Memory B cell (primary cell): ENCODE data around the gene WSCD2.

Experiments used
- ATAC-seq: fragments of 150-1000 bp; cut with Tn5 transposase; 2 replicates; pipeline ENCODE4 v1.10.0; 2021; ENCODE audit warnings: low read depth, mild to moderate bottlenecking, moderate library complexity
- DNase-seq, 2 donors: peaks; one replicate each; pipeline ENCODE4 v3.0.0; 2022; ENCODE audit warnings: low spot score in 2 of 2
- H3K27ac Mint-ChIP-seq: one replicate; pipeline ENCODE4 v1.8.0; 2022; ENCODE audit warnings: mild to moderate bottlenecking, moderate library complexity, mixed read lengths
- H3K27me3 Mint-ChIP-seq: one replicate; pipeline ENCODE4 v1.8.0; 2022; ENCODE audit warnings: mixed read lengths
- H3K36me3 Mint-ChIP-seq: one replicate; pipeline ENCODE4 v1.8.0; 2022; ENCODE audit warnings: mild to moderate bottlenecking, mixed read lengths
- H3K4me1 Mint-ChIP-seq: one replicate; pipeline ENCODE4 v1.8.0; 2022; ENCODE audit warnings: mixed read lengths
- H3K4me3 Mint-ChIP-seq: one replicate; pipeline ENCODE4 v1.8.0; 2022; ENCODE audit warnings: mild to moderate bottlenecking, moderate library complexity, mixed read lengths
- H3K9me3 Mint-ChIP-seq: one replicate; pipeline ENCODE4 v1.8.0; 2022; ENCODE audit warnings: mixed read lengths

WSCD2 gene

DNA sequence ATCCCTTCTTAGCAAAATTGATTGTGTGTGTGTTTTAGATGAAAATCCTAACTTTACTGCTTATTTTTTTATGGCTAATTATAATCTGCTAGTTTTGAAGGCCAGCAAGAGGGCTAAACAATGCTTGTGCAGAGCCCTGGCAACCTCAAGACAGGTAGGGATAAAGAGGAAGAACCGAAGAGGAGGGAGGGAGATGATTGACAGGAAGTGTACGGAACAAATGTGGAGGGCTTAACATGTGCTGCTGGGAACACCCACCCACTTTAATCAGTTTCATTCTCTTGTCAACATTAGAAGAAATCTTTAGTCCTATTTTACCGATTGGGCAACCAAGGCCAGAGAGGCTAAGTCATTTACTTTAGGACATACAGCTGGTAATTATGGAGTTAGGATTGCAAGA, 1.4 kb upstream of the WSCD2 start:
- H3K27me3 Mint-ChIP-seq: no peaks in the 10 kb centered on the region
- ATAC-seq (no peak), DNase-seq (no peak)
- H3K9me3 Mint-ChIP-seq: no peaks in the 10 kb centered on the region
- H3K4me1 Mint-ChIP-seq: peaks cover 17% of the 10 kb centered on the region
- no peak overlapping the region for H3K27ac Mint-ChIP-seq
- H3K36me3 Mint-ChIP-seq: no peaks in the 10 kb centered on the region
- H3K4me3 Mint-ChIP-seq: peak overlapping the region; percentile 4

DNA sequence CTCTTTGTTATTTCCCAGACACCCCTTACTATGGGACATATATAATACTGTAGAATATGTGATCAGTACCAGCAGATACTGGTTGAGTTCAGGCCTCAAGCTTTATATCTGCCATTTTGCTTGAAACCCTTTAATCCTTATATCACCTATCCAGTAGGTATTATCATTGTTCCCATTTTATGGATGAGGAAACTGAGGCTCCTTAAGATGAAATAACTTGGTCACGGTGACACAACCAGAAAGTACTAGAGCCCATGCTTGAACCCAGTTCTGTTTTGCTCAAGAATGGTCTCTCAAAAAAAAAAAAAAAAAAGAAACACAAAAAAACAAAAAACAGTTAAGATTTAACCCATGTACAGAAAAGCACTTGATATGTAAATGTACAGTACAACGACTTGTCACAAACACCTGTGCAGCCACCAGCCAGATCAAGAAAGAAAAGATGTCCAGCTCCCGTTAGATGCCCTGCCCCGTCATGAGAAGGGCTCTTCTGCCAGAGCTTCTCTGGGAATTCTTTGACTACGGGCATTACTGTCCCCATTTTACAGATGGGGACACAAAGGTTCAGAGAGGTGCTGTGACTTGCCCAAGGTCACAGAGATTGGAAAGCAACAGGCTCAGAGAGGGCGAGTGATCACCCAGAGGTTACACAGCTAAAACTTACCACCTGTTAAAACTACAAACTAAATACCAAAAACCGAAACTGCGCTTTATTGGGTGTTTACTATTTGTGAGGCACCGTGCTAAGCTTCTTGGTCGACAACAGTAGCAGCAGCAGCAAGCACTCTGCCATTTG, 669 bp upstream of the WSCD2 start:
- DNase-seq (no peak), ATAC-seq (no peak)
- peak overlapping the region; percentile 48 for H3K27ac Mint-ChIP-seq
- H3K9me3 Mint-ChIP-seq: no peaks in the 10 kb centered on the region
- H3K36me3 Mint-ChIP-seq: no peaks in the 10 kb centered on the region
- peaks cover 24% of the 10 kb centered on the region for H3K4me1 Mint-ChIP-seq
- H3K27me3 Mint-ChIP-seq: no peaks in the 10 kb centered on the region
- peak overlapping the region; percentile 79 for H3K4me3 Mint-ChIP-seq

DNA sequence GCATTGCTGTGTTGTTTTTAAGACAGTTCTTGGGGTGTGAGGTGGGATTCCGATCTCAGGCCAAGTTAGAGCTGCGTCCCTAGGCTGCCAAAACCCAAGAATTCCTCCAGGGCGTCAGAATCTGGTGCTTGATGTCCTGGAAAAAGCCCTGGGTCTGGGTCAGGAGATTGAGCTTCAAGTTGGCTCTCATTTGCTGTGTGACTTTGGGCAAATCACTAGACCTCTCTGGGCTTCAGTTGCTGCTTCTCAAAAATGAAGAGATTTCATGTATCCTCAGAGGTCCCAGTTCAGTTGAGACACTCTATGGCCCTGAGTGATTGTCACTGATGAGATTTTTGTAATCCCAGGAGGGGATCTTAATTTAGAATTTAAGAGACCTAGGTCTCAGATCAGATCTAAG, 1.9 kb downstream of the WSCD2 start:
- H3K4me1 Mint-ChIP-seq: peaks cover 25% of the 10 kb centered on the region
- ATAC-seq (no peak), DNase-seq (no peak)
- no peaks in the 10 kb centered on the region for H3K27me3 Mint-ChIP-seq
- H3K4me3 Mint-ChIP-seq: no peak overlapping the region
- no peaks in the 10 kb centered on the region for H3K36me3 Mint-ChIP-seq
- H3K9me3 Mint-ChIP-seq: no peaks in the 10 kb centered on the region
- H3K27ac Mint-ChIP-seq: no peak overlapping the region

DNA sequence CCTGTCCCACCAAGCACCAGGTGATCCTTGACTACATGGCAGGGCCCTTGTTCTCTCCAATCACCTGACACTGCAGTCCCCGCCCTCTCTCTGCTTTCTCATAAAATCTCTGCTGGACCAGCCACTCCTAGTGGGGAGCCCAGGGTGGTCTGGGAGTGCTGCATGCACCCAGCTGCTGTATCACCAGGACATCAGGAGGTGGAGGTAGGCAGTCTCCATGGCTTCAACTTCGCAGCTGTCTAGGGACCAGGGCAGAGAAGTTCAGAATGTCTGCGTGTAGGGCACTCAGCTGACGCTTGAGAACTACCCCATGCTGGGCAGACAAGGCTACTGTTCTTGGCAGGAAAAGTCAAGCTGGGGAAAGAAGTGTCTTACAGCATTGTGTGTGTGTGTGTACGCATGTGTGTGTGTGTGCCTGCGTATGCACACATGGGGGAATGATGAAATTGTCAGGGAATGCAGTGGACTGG, 2.6 kb downstream of the WSCD2 start:
- Mint-ChIP-seq H3K4me3 (no peak overlapping the region), H3K27ac (no peak overlapping the region), H3K36me3 (no peaks in the 10 kb centered on the region), H3K4me1 (peaks cover 25% of the 10 kb centered on the region), H3K9me3 (no peaks in the 10 kb centered on the region), H3K27me3 (no peaks in the 10 kb centered on the region)
- ATAC-seq (no peak), DNase-seq (no peak)

DNA sequence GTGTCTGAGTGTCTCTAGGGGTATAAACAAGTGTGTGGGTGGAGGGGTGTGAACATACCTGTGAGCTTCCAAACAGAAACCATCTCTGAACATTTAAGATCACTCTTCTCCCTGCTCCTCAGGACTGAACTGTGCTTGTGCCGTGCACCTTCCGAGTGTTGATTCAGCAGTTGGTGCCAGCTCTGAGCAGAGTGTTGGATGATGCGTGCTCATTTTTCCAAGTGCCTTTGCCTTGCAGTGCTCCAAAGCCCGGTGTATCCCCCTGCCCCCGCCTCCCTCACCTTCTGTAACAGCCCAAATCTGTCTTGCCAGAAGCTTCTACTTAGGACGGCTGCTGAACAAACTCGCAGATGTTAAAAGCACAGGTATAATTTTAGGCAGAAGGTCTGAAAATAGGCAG, 4.4 kb downstream of the WSCD2 start:
- no peaks in the 10 kb centered on the region for H3K9me3 Mint-ChIP-seq
- H3K4me3 Mint-ChIP-seq: no peak overlapping the region
- no peaks in the 10 kb centered on the region for H3K27me3 Mint-ChIP-seq
- DNase-seq: no peak
- ATAC-seq: no peak
- no peaks in the 10 kb centered on the region for H3K36me3 Mint-ChIP-seq
- peaks cover 26% of the 10 kb centered on the region for H3K4me1 Mint-ChIP-seq
- no peak overlapping the region for H3K27ac Mint-ChIP-seq

DNA sequence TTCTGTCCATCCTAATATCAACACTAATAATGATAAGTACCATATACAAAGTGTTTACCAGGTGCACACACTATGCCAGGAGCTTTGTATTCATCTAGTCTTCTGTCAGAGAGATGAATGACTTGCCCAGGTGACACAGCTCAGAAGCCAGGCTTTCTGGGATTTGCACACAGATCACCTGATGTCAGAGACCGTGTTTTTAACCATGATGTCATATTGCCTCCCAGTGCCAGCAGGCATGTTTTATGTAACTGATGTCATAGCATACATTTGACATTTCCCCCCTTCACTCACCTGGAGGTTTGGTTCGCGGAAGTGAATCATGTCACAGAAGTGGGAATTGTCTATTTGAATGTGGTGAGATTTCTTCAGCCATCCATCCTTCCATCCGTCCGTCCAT, 5.7 kb downstream of the WSCD2 start:
- no peaks in the 10 kb centered on the region for H3K36me3 Mint-ChIP-seq
- no peak overlapping the region for H3K4me3 Mint-ChIP-seq
- peaks cover 23% of the 10 kb centered on the region for H3K4me1 Mint-ChIP-seq
- H3K9me3 Mint-ChIP-seq: no peaks in the 10 kb centered on the region
- no peaks in the 10 kb centered on the region for H3K27me3 Mint-ChIP-seq
- no peak overlapping the region for H3K27ac Mint-ChIP-seq
- ATAC-seq (no peak), DNase-seq (no peak)

DNA sequence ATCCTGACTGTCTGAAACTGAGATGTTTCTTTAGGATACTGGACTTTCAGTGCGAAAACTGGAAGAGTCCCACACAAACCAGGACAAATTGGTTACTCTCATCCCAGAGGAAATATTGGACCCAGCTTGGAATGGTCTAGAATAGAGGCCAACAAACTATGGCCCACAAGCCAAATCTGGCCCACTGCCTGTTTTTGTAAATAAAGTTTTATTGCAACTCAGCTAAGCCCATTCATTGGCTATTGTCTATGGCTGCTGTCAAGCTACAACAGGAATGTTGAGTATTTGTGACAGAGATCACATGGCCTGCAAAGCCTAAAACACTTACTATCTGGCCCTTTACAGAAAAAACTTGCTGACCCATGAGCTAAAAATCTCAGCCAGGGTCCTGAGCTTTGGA, 6.5 kb downstream of the WSCD2 start:
- no peak overlapping the region for H3K4me3 Mint-ChIP-seq
- no peaks in the 10 kb centered on the region for H3K36me3 Mint-ChIP-seq
- no peak for ATAC-seq
- H3K27me3 Mint-ChIP-seq: no peaks in the 10 kb centered on the region
- H3K4me1 Mint-ChIP-seq: peaks cover 21% of the 10 kb centered on the region
- no peak for DNase-seq
- H3K9me3 Mint-ChIP-seq: no peaks in the 10 kb centered on the region
- H3K27ac Mint-ChIP-seq: no peak overlapping the region

DNA sequence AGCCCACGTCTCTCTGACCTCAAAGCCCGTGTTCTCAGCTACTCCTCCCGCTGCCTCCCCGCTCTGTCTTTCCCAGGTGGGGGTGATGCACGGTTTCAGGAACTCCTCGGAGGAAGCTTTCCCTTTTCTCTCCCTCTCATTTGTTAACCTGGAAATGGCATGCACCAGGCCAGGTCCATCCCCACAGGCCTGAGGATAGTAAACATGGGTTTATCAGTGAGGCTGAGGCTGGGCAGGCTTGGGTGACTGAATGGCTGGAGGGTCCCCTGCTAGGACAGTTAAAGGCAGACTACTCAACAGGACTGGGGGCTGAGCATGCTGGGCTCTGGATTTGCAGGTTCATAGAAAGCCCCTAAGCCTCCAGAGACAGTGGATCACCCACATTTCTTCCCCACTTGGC, 7.6 kb downstream of the WSCD2 start:
- ATAC-seq: no peak
- DNase-seq: no peak
- H3K4me3 Mint-ChIP-seq: no peak overlapping the region

DNA sequence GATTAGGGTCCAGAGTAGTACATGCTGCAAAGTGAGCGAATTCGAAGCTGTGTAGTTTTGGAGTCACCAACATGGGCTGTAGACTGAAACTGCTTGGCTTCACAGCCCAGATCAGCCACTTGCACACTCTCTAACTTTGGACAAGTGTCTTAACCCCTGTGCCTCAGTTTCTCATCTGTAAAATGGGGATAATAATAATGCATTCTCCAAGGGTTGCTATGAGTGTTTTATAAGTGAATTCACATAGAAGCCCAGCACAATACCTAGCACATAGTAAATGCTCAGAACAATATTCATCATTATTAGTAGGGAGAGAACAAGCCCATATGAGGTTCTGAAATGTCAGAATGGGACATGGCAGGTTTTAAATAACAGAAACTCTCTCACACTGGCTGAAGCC, 10.4 kb downstream of the WSCD2 start:
- DNase-seq (no peak), ATAC-seq (no peak)
- Mint-ChIP-seq H3K9me3 (no peaks in the 10 kb centered on the region), H3K4me1 (peaks cover 5% of the 10 kb centered on the region), H3K36me3 (no peaks in the 10 kb centered on the region), H3K27ac (no peak overlapping the region), H3K4me3 (no peak overlapping the region), H3K27me3 (no peaks in the 10 kb centered on the region)

More for the DNA sequence above, 7.6 kb downstream of the WSCD2 start:
- Mint-ChIP-seq H3K9me3 (no peaks in the 10 kb centered on the region), H3K27me3 (no peaks in the 10 kb centered on the region), H3K27ac (no peak overlapping the region), H3K36me3 (no peaks in the 10 kb centered on the region), H3K4me1 (peaks cover 16% of the 10 kb centered on the region)

DNA sequence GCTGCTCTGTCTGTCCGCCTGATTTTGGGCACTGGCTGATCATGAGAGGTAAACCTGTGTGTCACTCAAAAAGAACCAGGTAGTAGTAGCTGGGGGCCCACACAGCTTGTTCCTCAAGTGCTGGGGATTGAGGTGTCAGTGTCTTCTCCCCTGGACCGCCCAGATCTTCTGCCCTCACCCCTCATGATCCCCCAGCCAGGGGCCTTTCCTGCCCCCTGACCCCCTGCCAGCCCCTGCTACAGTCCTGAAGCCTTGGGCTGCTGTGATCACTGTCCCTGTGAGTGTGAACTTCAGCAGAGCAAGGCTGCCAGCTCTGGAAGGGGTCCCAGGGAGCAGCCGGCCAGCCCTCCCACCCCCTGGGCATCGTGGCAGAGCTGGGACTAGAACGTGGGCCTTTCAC, 11.4 kb downstream of the WSCD2 start:
- no peak overlapping the region for H3K4me3 Mint-ChIP-seq
- ATAC-seq (no peak), DNase-seq (no peak)
- peaks cover 8% of the 10 kb centered on the region for H3K4me1 Mint-ChIP-seq
- H3K9me3 Mint-ChIP-seq: peaks cover 2% of the 10 kb centered on the region
- peaks cover 3% of the 10 kb centered on the region for H3K36me3 Mint-ChIP-seq
- H3K27me3 Mint-ChIP-seq: no peaks in the 10 kb centered on the region
- no peak overlapping the region for H3K27ac Mint-ChIP-seq

DNA sequence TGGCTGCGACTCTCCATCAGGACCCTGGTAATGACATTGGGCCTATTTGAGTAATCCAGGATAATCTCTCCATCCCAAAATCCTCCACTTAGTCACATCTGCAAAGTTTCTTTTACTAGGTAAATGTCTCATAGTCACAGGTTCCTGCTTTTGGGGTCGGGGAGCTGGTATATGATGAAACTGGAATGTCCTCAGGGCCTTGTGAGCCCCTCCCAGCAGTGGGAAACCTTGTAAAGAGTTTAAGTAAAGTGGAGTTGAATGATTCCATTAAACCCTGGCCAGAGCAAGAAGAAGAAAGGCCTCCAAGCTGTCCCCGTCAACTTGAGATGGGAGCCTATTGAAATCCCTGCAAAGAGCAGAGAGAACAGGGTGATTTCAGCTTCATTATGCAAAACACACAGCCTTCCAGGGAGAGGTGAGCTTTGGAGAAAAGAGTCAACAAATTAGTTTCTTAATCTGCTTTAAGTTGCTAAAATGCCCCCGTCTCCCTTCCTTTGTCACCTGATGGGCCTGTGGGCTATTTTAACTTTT, 12.6 kb downstream of the WSCD2 start:
- Mint-ChIP-seq H3K36me3 (peaks cover 3% of the 10 kb centered on the region), H3K27me3 (no peaks in the 10 kb centered on the region), H3K27ac (no peak overlapping the region), H3K4me3 (no peak overlapping the region), H3K4me1 (peaks cover 16% of the 10 kb centered on the region), H3K9me3 (peaks cover 2% of the 10 kb centered on the region)
- no peak for DNase-seq
- ATAC-seq: no peak

DNA sequence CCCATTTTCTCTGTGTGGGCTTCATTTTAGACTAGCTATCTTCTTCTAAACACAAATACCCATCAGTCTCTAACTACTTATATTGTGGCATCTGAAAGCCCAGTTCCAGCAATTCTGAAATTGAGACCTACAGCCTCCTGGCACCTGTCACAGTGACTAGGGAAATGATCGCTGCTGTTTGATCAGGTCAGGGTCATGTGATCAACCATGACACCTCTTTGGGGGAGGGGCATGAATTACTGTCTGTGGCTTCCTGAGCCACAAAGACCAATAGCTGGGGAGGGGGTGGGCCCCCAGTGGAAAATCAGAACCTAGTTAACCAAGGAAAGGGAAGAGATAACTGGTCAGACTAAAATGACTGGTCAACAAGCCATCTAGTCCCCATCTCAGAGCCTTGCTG, 14.1 kb downstream of the WSCD2 start:
- ATAC-seq: no peak
- H3K27ac Mint-ChIP-seq: no peak overlapping the region
- H3K4me1 Mint-ChIP-seq: peaks cover 14% of the 10 kb centered on the region
- peaks cover 3% of the 10 kb centered on the region for H3K36me3 Mint-ChIP-seq
- H3K9me3 Mint-ChIP-seq: peaks cover 2% of the 10 kb centered on the region
- DNase-seq: no peak
- no peaks in the 10 kb centered on the region for H3K27me3 Mint-ChIP-seq
- H3K4me3 Mint-ChIP-seq: no peak overlapping the region

DNA sequence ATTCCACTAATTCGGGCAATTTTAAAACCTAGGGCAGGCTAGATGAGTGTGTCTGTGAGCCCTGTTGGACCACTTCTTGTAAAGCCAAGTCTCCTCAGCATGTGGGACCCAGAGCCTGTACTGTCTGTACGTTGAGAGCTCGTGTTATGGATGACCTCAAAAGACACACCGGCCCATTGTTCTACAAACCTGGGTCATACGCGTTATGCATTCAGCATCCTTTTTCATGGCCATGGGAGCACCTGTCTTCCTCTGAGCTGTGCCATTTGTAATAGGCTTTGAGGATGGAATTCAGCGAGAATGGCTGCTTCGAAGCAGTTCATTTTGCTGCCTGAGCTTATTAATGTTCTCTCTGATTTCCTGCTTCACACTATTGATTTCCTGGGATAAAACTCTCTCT, 15.0 kb downstream of the WSCD2 start:
- H3K4me3 Mint-ChIP-seq: no peak overlapping the region
- no peak overlapping the region for H3K27ac Mint-ChIP-seq
- DNase-seq (no peak), ATAC-seq (no peak)
- peaks cover 3% of the 10 kb centered on the region for H3K36me3 Mint-ChIP-seq
- H3K9me3 Mint-ChIP-seq: peaks cover 2% of the 10 kb centered on the region
- H3K27me3 Mint-ChIP-seq: no peaks in the 10 kb centered on the region
- H3K4me1 Mint-ChIP-seq: peaks cover 14% of the 10 kb centered on the region

DNA sequence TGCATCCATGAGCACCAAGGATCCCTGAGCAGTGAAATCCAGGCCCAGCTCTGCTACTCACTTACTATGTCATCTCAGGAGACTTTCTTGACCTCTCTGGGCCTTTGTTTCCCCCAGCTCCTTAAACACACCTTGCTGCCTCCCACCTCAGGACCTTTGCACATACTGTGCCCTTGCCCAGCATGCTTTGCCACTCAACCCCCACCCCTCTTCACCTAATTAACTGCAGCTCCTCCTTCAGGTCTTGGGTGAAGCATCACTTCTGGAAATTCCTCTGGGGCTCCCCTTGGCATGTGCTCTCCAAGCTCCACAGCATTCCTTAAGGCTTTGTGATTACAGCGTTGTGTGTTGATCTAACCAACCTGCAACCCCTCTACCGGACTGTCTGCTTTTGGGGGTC, 15.9 kb downstream of the WSCD2 start:
- H3K27ac Mint-ChIP-seq: peak overlapping the region; percentile 71
- peaks cover 14% of the 10 kb centered on the region for H3K4me1 Mint-ChIP-seq
- no peak for ATAC-seq
- no peak overlapping the region for H3K4me3 Mint-ChIP-seq
- H3K9me3 Mint-ChIP-seq: peaks cover 2% of the 10 kb centered on the region
- no peaks in the 10 kb centered on the region for H3K27me3 Mint-ChIP-seq
- DNase-seq: no peak
- H3K36me3 Mint-ChIP-seq: peaks cover 3% of the 10 kb centered on the region
